CD4-positive, alpha-beta T cell treated with Interleukin-4 for 1 hour (primary cell): ENCODE measurements around the gene ARL13A.
"Not testable (repeated sequence)": the region's sequence is repeated elsewhere in the genome, so short reads cannot be mapped to it uniquely, and the experiment has no call there.

ENCODE experiments used
- DNase-seq, 2 donors: peaks; one replicate each; pipeline ENCODE4 v3.0.0-alpha.2; 2020 to 2022

ARL13A gene

DNA sequence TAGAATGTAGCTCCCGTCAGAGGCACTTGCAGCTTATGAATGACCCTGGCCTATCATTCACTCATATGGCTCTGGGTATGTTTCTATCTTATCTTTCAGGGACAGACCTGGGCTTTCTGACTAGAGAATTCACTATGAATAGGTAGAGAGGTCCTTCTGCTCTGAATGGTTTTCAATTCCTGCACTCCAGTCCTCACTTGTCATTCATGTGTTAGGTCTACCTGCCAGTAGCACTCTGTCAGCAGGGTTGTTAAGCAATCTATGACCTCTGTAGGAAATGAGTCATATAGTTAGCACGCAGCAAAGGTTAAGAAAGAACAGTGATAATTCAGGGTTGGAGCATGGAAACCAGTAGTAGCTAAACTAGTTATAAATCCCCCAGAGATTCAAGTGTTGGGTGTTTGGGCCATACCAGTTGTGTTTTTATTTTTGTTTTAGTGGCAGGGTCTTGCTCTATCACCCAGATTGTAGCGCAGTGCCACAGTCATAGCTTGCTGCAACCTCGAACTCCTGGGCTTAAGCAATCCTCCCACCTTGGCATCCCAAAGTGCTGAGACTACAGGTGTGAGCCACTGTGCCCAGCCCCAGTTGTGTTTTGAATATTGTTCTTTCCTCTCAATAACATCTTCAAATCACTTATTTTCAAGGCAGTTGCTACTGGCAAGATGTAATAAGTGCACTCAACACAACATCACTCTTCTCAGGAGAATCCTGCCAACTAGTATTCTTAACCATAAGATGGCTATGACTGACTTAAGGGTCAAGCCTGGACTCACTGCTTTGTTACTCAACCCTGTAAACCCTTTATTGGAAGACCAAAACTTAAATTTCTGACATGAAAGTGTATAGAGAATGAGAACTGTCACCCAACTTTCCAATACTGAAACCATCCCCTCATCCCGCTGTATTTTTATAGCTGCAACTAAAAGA lies 25.1 kb downstream of the ARL13A start:
- no peak for DNase-seq

GRCh38 chrX:100995469-100995868 lies 26.0 kb downstream of the ARL13A start:
- DNase-seq: no peak

DNA sequence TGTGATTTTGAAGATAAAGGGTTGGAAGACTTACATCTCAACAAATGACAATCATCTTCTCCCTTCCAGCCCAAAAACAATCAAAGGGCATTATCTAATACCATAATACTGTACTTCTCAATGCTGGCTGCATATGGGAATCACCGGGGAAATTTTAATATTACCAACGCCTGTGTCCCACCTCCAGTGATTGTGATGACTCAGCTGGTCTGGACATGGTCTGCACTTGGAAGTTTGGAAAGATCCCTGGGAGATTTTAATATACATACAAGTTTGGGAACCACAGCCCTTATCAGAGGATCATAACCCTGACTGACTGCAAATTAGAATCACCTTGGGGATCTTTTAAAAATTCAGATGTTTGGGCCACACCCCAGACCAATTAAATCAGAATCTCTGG lies 29.9 kb downstream of the ARL13A start:
- DNase-seq: no peak

- no peak for DNase-seq
These were observed 39.6 kb downstream of the ARL13A start for GRCh38 chrX:101009090-101009489.

DNA sequence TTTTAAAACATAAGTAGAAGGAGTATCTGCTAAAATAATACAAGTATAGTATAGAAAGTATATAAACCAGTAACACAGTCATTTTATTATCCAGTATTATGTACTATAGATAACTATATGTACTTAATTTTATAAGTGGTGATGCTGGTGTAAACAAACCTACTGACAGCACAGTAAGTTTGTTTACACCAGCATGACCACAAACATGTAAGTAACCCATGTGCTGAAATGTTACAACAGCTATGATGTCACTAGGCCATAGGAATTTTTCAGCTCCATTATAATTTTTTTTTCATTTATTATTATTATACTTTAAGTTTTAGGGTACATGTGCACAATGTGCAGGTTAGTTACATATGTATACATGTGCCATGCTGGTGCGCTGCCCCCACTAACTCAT lies 42.5 kb downstream of the ARL13A start:
- DNase-seq: not testable (repeated sequence)

- no peak for DNase-seq
These were observed 52.5 kb downstream of the ARL13A start for GRCh38 chrX:101022020-101022419.

- no peak for DNase-seq
These were observed 55.6 kb downstream of the ARL13A start for GRCh38 chrX:101025126-101025525.

DNA sequence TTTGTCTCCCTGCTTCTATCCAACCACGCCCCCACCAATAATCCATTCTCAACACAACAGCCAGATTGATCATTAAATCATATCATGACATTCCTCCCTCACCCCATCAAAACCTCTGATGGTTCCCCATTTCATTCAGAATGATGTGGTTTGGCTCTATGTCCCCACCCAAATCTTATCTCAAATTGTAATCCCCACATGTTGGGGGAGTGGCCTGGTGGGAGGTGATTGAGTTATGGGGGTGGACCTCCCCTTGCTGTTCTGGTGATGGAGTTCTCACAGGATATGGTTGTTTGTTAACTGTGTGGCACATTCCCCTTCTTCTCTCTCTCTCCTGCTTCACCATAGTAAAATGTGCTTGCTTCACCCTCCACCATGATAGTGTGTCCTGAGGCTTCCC lies 59.1 kb downstream of the ARL13A start:
- no peak for DNase-seq

DNA sequence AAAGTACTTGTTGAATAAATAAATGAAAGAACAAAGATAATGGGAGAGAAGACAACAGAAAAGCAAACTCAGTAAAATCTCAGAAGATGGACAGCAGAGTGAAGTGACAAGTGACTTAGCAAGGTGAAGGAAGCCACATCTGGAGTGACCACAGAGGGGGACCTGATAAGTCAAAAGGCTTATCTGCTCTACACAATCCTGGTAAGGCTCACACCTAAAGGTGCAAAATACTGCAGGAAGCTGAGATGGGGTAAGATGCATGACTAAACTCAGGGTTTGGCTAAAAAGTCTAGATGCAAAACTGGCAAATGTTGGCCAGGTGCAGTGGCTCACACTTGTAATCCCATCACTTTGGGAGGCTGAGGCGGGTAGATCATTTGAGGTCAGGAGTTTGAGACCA lies 60.2 kb downstream of the ARL13A start:
- no peak for DNase-seq

DNA sequence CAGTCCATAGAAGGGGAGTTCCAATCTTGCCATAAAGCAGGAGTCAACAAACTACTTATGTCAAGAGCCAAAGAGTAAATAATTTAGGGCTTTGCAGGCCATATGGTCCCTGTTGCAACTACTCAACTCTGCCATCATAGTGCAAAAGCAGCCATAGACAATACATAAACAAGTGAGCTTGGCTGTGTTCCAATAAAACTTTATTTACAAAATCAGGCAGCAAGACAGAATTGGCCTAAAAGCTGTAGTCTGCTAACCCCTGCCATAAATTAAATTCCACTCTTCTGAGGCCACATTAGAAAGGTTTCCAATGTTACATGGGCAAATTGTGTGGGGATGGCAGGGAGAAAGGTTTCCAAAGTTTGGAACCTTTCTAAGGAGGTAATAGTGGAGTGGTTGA lies 67.7 kb downstream of the ARL13A start:
- no peak for DNase-seq

GRCh38 chrX:101040197-101040596 lies 70.7 kb downstream of the ARL13A start:
- DNase-seq: no peak
